Stomach (tissue), 4 donors: ENCODE data around the gene ZNF775.

Source experiments
- EP300 ChIP-seq: sonication (generic); formaldehyde crosslinking; IDR thresholded peaks from one replicate; pipeline ENCODE4 v1.6.1; 2017; ENCODE audit warnings: antibody characterized with exemption
- POLR2A ChIP-seq, 4 donors: fragments of 450-650 bp; IDR thresholded peaks; one replicate each; pipeline ENCODE4 v1.6.1; 2016; ENCODE audit warnings: antibody characterized with exemption in 4 of 4, control low read depth in 2 of 4, mild to moderate bottlenecking in 1 of 4, moderate library complexity in 1 of 4
- POLR2AphosphoS5 ChIP-seq, 3 donors: sonication (generic); formaldehyde crosslinking; IDR thresholded peaks; one replicate each; pipeline ENCODE4 v1.6.1; 2016; ENCODE audit warnings: antibody characterized with exemption in 3 of 3
- TF ChIP-seq, protein P1 (sequence below), 7 experiments: fragments of 450-650 bp in 4 of 7; fragments of 200-600 bp in 3 of 7; sonication (generic) in 3 of 7; IDR thresholded peaks; one replicate each; pipeline ENCODE4 v1.5.1; 2016 to 2019; ENCODE audit warnings: antibody characterized with exemption in 7 of 7, control low read depth in 2 of 7, mild to moderate bottlenecking in 1 of 7

DNA sequence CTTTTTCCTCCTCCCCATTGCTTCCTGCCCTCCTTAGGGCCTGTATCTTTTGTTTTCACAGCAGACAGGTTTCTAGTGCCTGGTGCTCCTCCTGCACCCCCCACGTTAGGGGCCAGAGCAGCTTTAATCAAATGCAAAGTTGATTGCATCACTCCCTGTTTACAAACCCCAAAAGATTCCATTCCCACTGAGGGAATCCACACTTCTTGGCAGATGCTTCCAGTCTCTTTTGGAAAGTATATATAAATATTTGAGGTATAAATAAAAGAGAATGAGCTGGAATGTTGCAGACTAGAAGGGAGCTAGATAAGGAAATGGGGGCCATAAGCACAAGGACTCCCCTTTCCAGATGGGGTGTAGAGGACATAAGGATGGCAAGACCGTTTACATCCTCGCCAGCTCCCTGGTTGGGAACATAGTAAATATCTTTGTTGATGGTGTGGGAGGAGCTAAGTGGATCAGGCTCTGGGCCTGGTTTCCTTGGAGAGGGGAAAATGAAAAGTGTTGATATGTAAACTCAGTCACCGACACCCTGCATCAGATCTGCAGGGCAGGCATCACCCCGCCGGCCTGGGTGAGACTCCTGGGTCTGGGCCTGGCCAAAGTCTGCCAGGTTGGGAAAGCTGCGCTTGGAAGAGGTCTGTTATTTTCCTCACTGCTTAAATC is 43.9 kb upstream of the ZNF775 start:
- TF ChIP-seq, protein P1, sequence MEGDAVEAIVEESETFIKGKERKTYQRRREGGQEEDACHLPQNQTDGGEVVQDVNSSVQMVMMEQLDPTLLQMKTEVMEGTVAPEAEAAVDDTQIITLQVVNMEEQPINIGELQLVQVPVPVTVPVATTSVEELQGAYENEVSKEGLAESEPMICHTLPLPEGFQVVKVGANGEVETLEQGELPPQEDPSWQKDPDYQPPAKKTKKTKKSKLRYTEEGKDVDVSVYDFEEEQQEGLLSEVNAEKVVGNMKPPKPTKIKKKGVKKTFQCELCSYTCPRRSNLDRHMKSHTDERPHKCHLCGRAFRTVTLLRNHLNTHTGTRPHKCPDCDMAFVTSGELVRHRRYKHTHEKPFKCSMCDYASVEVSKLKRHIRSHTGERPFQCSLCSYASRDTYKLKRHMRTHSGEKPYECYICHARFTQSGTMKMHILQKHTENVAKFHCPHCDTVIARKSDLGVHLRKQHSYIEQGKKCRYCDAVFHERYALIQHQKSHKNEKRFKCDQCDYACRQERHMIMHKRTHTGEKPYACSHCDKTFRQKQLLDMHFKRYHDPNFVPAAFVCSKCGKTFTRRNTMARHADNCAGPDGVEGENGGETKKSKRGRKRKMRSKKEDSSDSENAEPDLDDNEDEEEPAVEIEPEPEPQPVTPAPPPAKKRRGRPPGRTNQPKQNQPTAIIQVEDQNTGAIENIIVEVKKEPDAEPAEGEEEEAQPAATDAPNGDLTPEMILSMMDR (IDR thresholded peaks at IDR 0.05), result no peak
- TF ChIP-seq EP300, result no peak
- no peak for TF ChIP-seq POLR2A (IDR thresholded peaks at IDR 0.05)
- TF ChIP-seq POLR2AphosphoS5 (IDR thresholded peaks at IDR 0.05), result peak in 2 of 3 donors; percentile 23 to 59
